Peyer's patch (tissue), 4 donors: ENCODE measurements around the gene TSPYL6. TPM values are rescaled to one million over a fixed set of nuclear protein-coding genes. Genes with fewer than 3 reads are reported as not detected.
A peak's percentile ranks its signal among the peaks of the same experiment; 100 is the strongest.
"Not testable (repeated sequence)": the region's sequence is repeated elsewhere in the genome, so short reads cannot be mapped to it uniquely, and the experiment has no call there.

Source experiments
- DNase-seq, 3 donors: peaks; one replicate each; pipeline ENCODE4 v3.0.0-alpha.2; 2017 to 2019
- H3K27ac ChIP-seq, 4 donors: fragments of 200-600 bp; sonication (generic); one replicate each; pipeline ENCODE4 v1.5.1; 2016 to 2019
- H3K27me3 ChIP-seq, 2 donors: fragments of 200-600 bp; sonication (generic); one replicate each; pipeline ENCODE4 v1.5.1; 2019
- H3K36me3 ChIP-seq, 3 donors: fragments of 200-600 bp; sonication (generic); one replicate each; pipeline ENCODE4 v1.5.1; 2016 to 2019
- H3K4me1 ChIP-seq, 4 donors: fragments of 200-600 bp; sonication (generic); one replicate each; pipeline ENCODE4 v1.5.1; 2016 to 2019
- H3K4me3 ChIP-seq, 4 donors: fragments of 200-600 bp; sonication (generic); 1 replicate in 3 of 4; 2 replicates in 1 of 4; pipeline ENCODE4 v1.5.1; 2016 to 2019; ENCODE audit warnings: mild to moderate bottlenecking in 1 of 4
- H3K9me3 ChIP-seq, 4 donors: fragments of 200-600 bp; sonication (generic); one replicate each; pipeline ENCODE4 v1.5.1; 2016 to 2019; ENCODE audit warnings: mild to moderate bottlenecking in 1 of 4
- POLR2A ChIP-seq, 2 donors: fragments of 450-650 bp; IDR thresholded peaks; one replicate each; pipeline ENCODE4 v1.5.1; 2017; ENCODE audit warnings: antibody characterized with exemption in 2 of 2, mild to moderate bottlenecking in 2 of 2, moderate library complexity in 2 of 2
- total RNA-seq, 4 donors: library from RNA; depleted of rRNA; stranded (reverse); fragments of >200 nt; gene quantifications; one replicate each; pipeline ENCODE4 v1.1.0, GENCODE V29; 2016
- TF ChIP-seq, protein P1 (sequence below), 6 experiments: fragments of 450-650 bp in 4 of 6; fragments of 200-600 bp in 2 of 6; sonication (generic) in 1 of 6; IDR thresholded peaks; one replicate each; pipeline ENCODE4 v1.5.1; 2017 to 2019; ENCODE audit warnings: antibody characterized with exemption in 6 of 6, mild to moderate bottlenecking in 3 of 6, moderate library complexity in 1 of 6

Gene TSPYL6
- total RNA-seq, 4 donors from 2014 or later = not detected

DNA sequence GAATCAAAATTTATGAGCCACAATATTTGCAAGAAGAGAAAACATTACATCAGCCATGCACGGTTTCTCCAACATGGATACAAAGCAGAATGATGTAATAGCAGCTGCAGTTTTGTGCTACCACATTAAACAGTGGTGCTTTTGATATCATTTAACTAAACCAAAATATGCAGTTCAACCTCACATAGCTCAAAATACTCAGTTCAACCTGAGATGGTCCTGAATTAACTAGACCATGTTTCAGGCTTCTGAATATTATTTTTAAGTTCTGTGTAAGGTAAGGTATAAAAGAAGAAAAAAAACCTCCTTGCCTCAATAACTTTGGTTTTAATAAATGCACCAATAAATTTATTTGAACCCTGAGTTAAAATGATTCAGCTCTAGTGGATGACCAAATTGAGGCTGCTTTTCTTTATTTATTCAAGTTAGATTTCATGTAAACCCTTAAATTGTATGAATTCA, 18.8 kb upstream of the TSPYL6 start:
- H3K4me1 ChIP-seq = no peaks in the 10 kb centered on the region
- H3K9me3 ChIP-seq = no peaks in the 10 kb centered on the region
- no peak overlapping the region for H3K4me3 ChIP-seq
- no peaks in the 10 kb centered on the region for H3K36me3 ChIP-seq
- no peak overlapping the region for H3K27ac ChIP-seq
- no peaks in the 10 kb centered on the region for H3K27me3 ChIP-seq
- TF ChIP-seq, protein P1, sequence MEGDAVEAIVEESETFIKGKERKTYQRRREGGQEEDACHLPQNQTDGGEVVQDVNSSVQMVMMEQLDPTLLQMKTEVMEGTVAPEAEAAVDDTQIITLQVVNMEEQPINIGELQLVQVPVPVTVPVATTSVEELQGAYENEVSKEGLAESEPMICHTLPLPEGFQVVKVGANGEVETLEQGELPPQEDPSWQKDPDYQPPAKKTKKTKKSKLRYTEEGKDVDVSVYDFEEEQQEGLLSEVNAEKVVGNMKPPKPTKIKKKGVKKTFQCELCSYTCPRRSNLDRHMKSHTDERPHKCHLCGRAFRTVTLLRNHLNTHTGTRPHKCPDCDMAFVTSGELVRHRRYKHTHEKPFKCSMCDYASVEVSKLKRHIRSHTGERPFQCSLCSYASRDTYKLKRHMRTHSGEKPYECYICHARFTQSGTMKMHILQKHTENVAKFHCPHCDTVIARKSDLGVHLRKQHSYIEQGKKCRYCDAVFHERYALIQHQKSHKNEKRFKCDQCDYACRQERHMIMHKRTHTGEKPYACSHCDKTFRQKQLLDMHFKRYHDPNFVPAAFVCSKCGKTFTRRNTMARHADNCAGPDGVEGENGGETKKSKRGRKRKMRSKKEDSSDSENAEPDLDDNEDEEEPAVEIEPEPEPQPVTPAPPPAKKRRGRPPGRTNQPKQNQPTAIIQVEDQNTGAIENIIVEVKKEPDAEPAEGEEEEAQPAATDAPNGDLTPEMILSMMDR (IDR thresholded peaks at IDR 0.05) = no peak
- TF ChIP-seq POLR2A (IDR thresholded peaks at IDR 0.05) = no peak
- no peak for DNase-seq

DNA sequence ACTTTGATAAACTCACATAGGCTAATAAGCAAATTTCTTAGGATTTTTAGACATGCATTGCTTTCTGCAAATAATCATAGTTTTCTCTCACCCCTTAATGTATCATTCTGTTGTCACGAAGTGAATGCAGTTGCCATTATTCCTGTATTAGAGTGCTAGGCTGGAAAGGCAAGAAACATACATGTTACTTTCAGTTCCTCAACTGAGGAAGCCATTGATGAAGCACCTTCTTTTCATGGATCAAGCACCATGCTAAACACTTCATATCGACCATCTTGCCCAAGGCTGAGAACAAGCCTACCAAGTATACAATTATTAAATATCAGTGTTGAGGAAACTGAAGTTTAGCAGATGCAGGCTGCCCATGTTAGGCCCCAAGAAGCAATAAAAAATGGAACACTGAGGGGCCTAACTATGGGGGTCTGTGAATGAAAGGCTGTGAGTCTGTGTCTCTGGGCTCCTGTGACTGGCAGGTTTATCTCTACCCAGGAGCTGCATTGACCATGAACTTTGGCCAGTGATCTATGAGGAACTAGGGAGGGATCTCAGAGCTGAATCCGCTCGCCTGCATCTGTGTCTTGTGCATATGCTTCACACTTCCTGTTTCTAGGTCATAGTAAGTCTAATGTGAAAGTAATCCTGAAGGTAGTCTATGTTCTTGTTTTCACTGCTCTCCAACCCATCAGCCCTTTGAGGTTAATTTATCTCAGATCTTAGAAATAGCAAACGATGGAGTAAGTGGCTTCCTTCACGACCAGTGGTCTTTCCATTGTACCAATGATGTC, 16.0 kb upstream of the TSPYL6 start:
- Histone ChIP-seq H3K36me3 (no peaks in the 10 kb centered on the region), H3K4me1 (no peaks in the 10 kb centered on the region), H3K27ac (no peak overlapping the region), H3K4me3 (no peak overlapping the region), H3K9me3 (no peaks in the 10 kb centered on the region), H3K27me3 (no peaks in the 10 kb centered on the region)
- TF ChIP-seq, protein P1 (IDR thresholded peaks at IDR 0.05) = no peak
- no peak for TF ChIP-seq POLR2A (IDR thresholded peaks at IDR 0.05)
- DNase-seq = peak in 2 of 3 donors; percentile 20 to 56

DNA sequence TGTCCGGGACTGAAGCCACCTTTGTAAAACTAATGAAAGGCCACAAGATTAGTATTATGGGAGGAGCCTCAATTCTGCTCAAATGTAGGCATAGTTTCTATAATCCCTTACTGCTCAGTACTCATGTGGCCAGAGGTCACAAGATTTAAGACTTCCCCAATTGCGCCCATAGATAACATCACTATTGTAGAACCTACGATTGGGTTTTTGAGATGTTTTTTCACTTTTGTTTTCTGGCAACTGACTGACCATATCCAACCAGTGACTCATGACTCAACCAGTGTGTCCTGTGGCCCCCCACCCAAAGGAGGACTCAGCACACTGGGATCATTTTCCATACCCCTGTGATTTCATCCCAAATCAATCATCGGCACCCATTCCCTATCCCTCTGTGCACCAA, 15.2 kb upstream of the TSPYL6 start:
- TF ChIP-seq POLR2A (IDR thresholded peaks at IDR 0.05) = no peak
- TF ChIP-seq, protein P1 (IDR thresholded peaks at IDR 0.05) = no peak
- Histone ChIP-seq H3K27ac (no peak overlapping the region), H3K36me3 (no peaks in the 10 kb centered on the region), H3K4me1 (no peaks in the 10 kb centered on the region), H3K27me3 (no peaks in the 10 kb centered on the region), H3K9me3 (no peaks in the 10 kb centered on the region), H3K4me3 (no peak overlapping the region)
- no peak for DNase-seq

DNA sequence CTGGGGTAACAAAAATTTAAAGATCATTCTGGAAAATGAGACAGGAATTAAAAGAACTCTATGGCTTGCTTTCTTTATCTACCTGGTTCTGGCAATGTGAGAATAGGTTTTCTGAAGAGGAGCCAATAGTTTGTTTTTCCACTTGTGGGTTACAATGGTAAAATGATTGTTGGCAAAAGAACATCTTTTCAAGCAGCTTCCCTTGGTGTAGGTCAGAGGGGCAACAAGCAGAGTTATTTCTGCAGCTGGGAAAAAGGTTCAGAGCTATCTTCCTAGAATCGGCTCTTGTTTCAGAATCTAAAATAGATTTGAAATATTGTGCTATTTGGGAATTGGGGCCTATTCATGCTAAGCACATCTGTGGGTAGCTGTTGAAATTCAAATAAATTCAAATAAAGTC, 11.5 kb upstream of the TSPYL6 start:
- H3K27ac ChIP-seq = no peak overlapping the region
- no peaks in the 10 kb centered on the region for H3K9me3 ChIP-seq
- H3K4me1 ChIP-seq = no peaks in the 10 kb centered on the region
- no peak for DNase-seq
- TF ChIP-seq POLR2A (IDR thresholded peaks at IDR 0.05) = no peak
- TF ChIP-seq, protein P1 (IDR thresholded peaks at IDR 0.05) = no peak
- H3K27me3 ChIP-seq = no peaks in the 10 kb centered on the region
- no peaks in the 10 kb centered on the region for H3K36me3 ChIP-seq
- H3K4me3 ChIP-seq = no peak overlapping the region

DNA sequence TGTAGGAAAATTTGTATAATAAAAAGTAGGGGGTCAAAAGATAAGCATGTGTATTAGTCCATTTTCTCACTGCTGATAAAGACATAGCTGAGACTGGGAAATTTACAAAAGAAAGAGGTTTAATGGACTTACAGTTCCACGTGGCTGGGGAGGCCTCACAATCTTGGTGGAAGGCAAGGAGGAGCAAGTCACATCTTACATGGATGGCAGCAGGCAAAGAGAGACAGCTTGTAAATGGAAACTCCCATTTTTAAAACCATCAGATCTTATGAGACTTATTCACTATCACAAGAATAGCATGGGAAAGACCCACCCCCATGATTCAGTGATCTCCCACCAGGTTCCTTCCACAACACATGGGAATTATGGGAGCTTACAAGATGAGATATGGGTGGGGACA, 9.1 kb upstream of the TSPYL6 start:
- not testable (repeated sequence) for H3K27ac ChIP-seq, H3K4me3 ChIP-seq, DNase-seq, H3K36me3 ChIP-seq, H3K4me1 ChIP-seq, H3K27me3 ChIP-seq, H3K9me3 ChIP-seq

DNA sequence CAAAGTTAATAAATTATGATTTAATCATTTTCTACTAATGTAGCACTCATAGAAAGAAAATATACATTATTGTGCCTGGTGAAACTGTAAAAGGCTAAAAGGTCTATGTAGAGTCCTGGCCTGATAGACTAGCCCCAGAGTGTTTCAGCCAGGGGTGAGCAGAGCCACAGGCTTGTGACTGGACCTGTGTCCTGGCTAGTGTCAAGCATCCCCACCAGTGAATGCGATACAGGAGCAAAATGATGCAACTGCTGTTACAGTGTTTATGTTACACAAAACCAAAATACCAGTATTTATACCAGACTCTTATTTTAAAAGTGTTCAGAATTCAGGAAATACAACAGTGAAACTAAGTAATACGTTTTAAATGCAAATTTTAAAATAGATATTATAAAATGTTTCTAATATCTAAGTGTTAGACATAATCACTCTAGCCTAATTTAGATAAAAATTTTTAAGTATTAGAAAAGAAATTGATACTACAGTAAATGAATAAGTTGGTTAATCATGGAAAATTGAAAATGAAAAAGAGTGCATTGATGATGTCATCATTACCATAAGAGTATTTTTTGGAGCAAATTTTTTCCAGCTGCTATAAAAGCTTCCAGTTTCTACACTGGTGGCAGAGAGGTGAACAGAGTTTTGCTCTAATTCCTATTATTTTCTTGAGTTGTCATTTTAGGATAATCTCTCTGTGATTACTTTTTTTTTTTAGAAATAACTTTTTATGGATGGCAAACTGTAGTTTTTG, 6.2 kb upstream of the TSPYL6 start:
- Histone ChIP-seq H3K4me3 (no peak overlapping the region), H3K4me1 (no peaks in the 10 kb centered on the region), H3K9me3 (no peaks in the 10 kb centered on the region), H3K36me3 (no peaks in the 10 kb centered on the region), H3K27ac (no peak overlapping the region), H3K27me3 (no peaks in the 10 kb centered on the region)
- no peak for DNase-seq
- no peak for TF ChIP-seq POLR2A (IDR thresholded peaks at IDR 0.05)
- TF ChIP-seq, protein P1 (IDR thresholded peaks at IDR 0.05) = no peak
